Measurements from ENCODE around the gene PRUNE2. TPM values are rescaled to one million over a fixed set of nuclear protein-coding genes. Genes with fewer than 3 reads are reported as not detected.

PRUNE2 gene
- total RNA-seq, 2 experiments from 2014 or later = 0.38 to 0.72 TPM

DNA sequence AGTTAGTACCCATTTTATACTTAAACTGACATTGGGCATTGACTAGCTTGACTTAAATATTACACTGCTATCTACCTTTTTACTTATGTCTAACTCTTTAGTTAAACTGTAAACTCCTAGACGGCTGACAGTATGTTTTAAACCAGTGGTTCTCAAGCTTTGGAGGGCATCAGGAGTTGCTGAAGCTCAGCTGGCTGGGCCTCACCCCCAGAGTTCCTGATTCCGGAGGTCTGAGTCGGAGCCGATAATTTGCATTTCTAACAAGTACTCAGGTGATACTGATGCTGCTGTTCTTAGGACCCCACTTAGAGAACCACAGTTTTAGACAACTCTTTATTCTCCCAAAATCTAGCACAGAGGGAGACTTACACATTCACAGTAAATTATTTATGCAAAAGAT lies 205.0 kb downstream of the PRUNE2 start:
- ATAC-seq (no peak), DNase-seq (no peak)
- Mint-ChIP-seq H3K4me1 (ENCODE audit: low read depth) (no peaks in the 10 kb centered on the region), H3K36me3 (ENCODE audit: low read depth) (no peaks in the 10 kb centered on the region), H3K9me3 (no peaks in the 10 kb centered on the region), H3K4me3 (no peak overlapping the region), H3K27me3 (peaks cover 9% of the 10 kb centered on the region), H3K27ac (no peak overlapping the region)
- POLR2A ChIA-PET = no interaction called here
- TF ChIP-seq CTCF (IDR thresholded peaks at IDR 0.05) = no peak
- intact Hi-C loops (cut with micrococcal nuclease) = loop anchor here (5.0 kb wide), 1 partner anchor 39 kb away; no protein-coding TSS in a partner anchor
- CTCF ChIA-PET = interaction anchor here (0.6 to 6.7 kb wide), 7 partner anchors 9 to 253 kb away, joined by 3 to 44 read pairs (median 3); partner anchors contain the start of gene GCNT1

DNA sequence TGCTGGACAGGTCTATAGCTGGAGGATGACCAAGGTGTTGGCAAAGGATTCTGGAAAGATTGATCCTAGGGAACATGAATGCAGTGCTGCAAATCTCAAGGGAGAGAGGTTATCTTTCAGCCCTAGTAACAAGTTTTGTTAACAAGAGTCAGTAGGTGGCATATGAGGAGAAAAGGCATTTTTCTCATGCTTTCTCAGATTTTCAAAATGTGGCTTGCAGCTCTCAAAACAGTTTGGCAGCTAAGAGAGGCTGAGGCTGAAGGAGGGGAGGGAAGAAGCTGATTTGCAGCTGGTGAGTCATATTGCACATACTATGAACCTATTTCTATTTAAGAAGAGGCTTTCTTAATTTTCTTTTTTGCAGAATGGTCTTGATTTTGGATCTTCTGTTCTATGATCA lies 205.9 kb downstream of the PRUNE2 start:
- ATAC-seq = no peak

GRCh38 chr9:76697554-76697953 lies 208.4 kb downstream of the PRUNE2 start:
- CTCF ChIA-PET = no interaction called here
- TF ChIP-seq CTCF (IDR thresholded peaks at IDR 0.05) = no peak
- no peaks in the 10 kb centered on the region for H3K4me1 Mint-ChIP-seq (ENCODE audit: low read depth)
- peaks cover 10% of the 10 kb centered on the region for H3K27me3 Mint-ChIP-seq
- H3K36me3 Mint-ChIP-seq (ENCODE audit: low read depth) = no peaks in the 10 kb centered on the region
- intact Hi-C loops (cut with micrococcal nuclease) = no loop called here
- ATAC-seq = no peak
- no peak overlapping the region for H3K4me3 Mint-ChIP-seq
- DNase-seq = no peak
- H3K27ac Mint-ChIP-seq = no peak overlapping the region
- POLR2A ChIA-PET = no interaction called here
- H3K9me3 Mint-ChIP-seq = no peaks in the 10 kb centered on the region

More for the DNA sequence above, 205.9 kb downstream of the PRUNE2 start:
- intact Hi-C loops (cut with micrococcal nuclease) = loop anchor here (5.0 kb wide), 1 partner anchor 38 kb away; no protein-coding TSS in a partner anchor
- H3K27me3 Mint-ChIP-seq = peaks cover 12% of the 10 kb centered on the region
- no peak overlapping the region for H3K27ac Mint-ChIP-seq
- H3K36me3 Mint-ChIP-seq (ENCODE audit: low read depth) = no peaks in the 10 kb centered on the region
- DNase-seq = no peak
- POLR2A ChIA-PET = interaction anchor here (0.6 kb wide), 1 partner anchor 1136 kb away, joined by 3 read pairs; no protein-coding TSS in a partner anchor
- H3K9me3 Mint-ChIP-seq = no peaks in the 10 kb centered on the region
- no peak for TF ChIP-seq CTCF (IDR thresholded peaks at IDR 0.05)
- no peak overlapping the region for H3K4me3 Mint-ChIP-seq
- no peaks in the 10 kb centered on the region for H3K4me1 Mint-ChIP-seq (ENCODE audit: low read depth)
- CTCF ChIA-PET = interaction anchor here (0.8 to 6.7 kb wide), 8 partner anchors 8 to 306 kb away, joined by 3 to 44 read pairs (median 4); partner anchors contain the start of gene RFK

DNA sequence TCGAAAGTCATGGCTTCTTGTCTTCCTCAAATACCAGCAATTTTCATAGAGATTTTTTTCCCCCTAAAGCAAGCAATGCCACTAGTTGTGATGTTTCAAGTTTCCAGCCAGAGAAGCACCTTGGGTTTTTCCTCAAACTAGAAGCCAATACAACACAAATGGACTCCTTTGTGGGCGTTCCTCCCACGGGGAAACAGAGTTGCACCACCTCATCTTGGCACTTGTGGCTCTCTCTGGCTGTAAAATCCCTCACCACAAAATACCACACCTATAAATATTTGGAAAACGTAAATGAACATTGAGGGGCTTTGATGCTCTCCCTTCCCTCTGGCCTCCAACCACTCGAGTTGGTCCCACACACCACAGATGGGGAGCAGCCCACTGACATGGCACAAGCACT lies 208.8 kb downstream of the PRUNE2 start:
- no peak for TF ChIP-seq CTCF (IDR thresholded peaks at IDR 0.05)
- intact Hi-C loops (cut with micrococcal nuclease) = no loop called here
- ChIA-PET POLR2A (no interaction called here), CTCF (no interaction called here)
- H3K27ac Mint-ChIP-seq = no peak overlapping the region
- ATAC-seq = no peak
- H3K9me3 Mint-ChIP-seq = no peaks in the 10 kb centered on the region
- H3K4me3 Mint-ChIP-seq = no peak overlapping the region
- H3K36me3 Mint-ChIP-seq (ENCODE audit: low read depth) = no peaks in the 10 kb centered on the region
- DNase-seq = no peak
- peaks cover under 1% of the 10 kb centered on the region for H3K4me1 Mint-ChIP-seq (ENCODE audit: low read depth)
- peaks cover 14% of the 10 kb centered on the region for H3K27me3 Mint-ChIP-seq

- no peak for DNase-seq
- peaks cover 30% of the 10 kb centered on the region for H3K27me3 Mint-ChIP-seq
- ChIA-PET CTCF (no interaction called here), POLR2A (no interaction called here)
- H3K4me1 Mint-ChIP-seq (ENCODE audit: low read depth) = peaks cover 6% of the 10 kb centered on the region
- intact Hi-C loops (cut with micrococcal nuclease) = no loop called here
- ATAC-seq = no peak
- no peak overlapping the region for H3K4me3 Mint-ChIP-seq
- no peaks in the 10 kb centered on the region for H3K36me3 Mint-ChIP-seq (ENCODE audit: low read depth)
- no peaks in the 10 kb centered on the region for H3K9me3 Mint-ChIP-seq
- no peak for TF ChIP-seq CTCF (IDR thresholded peaks at IDR 0.05)
- H3K27ac Mint-ChIP-seq = no peak overlapping the region
Measured at GRCh38 chr9:76693912-76694311, 212.0 kb downstream of the PRUNE2 start.

Measured in activated CD8-positive, alpha-beta T cell treated with anti-CD3 and anti-CD28 coated beads for 36 hours (primary cell).